Renal pelvis (tissue), 12 donors: ENCODE data around the gene IL4. TPM values are rescaled to one million over a fixed set of nuclear protein-coding genes. Genes with fewer than 3 reads are reported as not detected.
"Not testable (repeated sequence)": the region's sequence is repeated elsewhere in the genome, so short reads cannot be mapped to it uniquely, and the experiment has no call there.

Experiments
- DNase-seq: peaks from one replicate; pipeline ENCODE4 v3.0.0-alpha.2; 2013
- long read RNA-seq, 16 experiments: transcript quantifications; one replicate each; lab custom pipeline, GENCODE V29; 2026
- polyA plus RNA-seq, 3 donors: library from polyadenylated mRNA; unstranded; fragments of 120-200 nt; gene quantifications; one replicate each; pipeline ENCODE4 v1.2.1, GENCODE V29; 2013; ENCODE audit not compliant: insufficient read length in 3 of 3

Gene IL4
- polyA plus RNA-seq: under 1 TPM in 1 of 3 donors, not detected in 2; 0.37 TPM
- long read RNA-seq, donor 1: 0 reads
- long read RNA-seq, donor 2: 0 reads
- long read RNA-seq, donor 3: 0 reads
- long read RNA-seq, donor 4: 0 reads
- long read RNA-seq, donor 5: 0 reads
- long read RNA-seq, donor 6: 0 reads
- long read RNA-seq, donor 7: 0 reads
- long read RNA-seq, donor 8: 0 reads
- long read RNA-seq, donor 9: 0 reads
- long read RNA-seq, donor 10: 0 reads
- long read RNA-seq, donor 11: 0 reads
- long read RNA-seq, donor 12: 0 reads
- long read RNA-seq, donor 13: 0 reads
- long read RNA-seq, donor 14: 0 reads
- long read RNA-seq, donor 15: 0 reads
- long read RNA-seq, donor 16: 0 reads

- no peak for DNase-seq
These were observed at the start of gene IL4 for GRCh38 chr5:132673939-132674630. Gene IL4 (plus strand): TSS chr5:132673989. CDS start chr5:132674051, 62 bp downstream.

- no peak for DNase-seq
These were observed 46.3 kb upstream of the IL4 start for GRCh38 chr5:132627470-132627869.

- no peak for DNase-seq
These were observed 45.0 kb upstream of the IL4 start for GRCh38 chr5:132628814-132629213.

GRCh38 chr5:132629230-132629944, 44.4 kb upstream of the IL4 start:
- DNase-seq: no peak

GRCh38 chr5:132633587-132633986, 40.2 kb upstream of the IL4 start:
- DNase-seq: not testable (repeated sequence)

- no peak for DNase-seq
These were observed 37.9 kb upstream of the IL4 start for GRCh38 chr5:132635873-132636272.

GRCh38 chr5:132637241-132637640, 36.5 kb upstream of the IL4 start:
- DNase-seq: no peak

- no peak for DNase-seq
These were observed 34.1 kb upstream of the IL4 start for GRCh38 chr5:132639706-132640130.

GRCh38 chr5:132640613-132641012, 33.2 kb upstream of the IL4 start:
- no peak for DNase-seq

- no peak for DNase-seq
These were observed 32.5 kb upstream of the IL4 start for GRCh38 chr5:132641241-132641723.

GRCh38 chr5:132641841-132642240, 31.9 kb upstream of the IL4 start:
- no peak for DNase-seq

GRCh38 chr5:132644177-132644576, 29.6 kb upstream of the IL4 start:
- no peak for DNase-seq

- DNase-seq: no peak
These were observed 27.1 kb upstream of the IL4 start for GRCh38 chr5:132646583-132647266.

GRCh38 chr5:132647473-132647872, 26.3 kb upstream of the IL4 start:
- DNase-seq: no peak

- no peak for DNase-seq
These were observed 25.4 kb upstream of the IL4 start for GRCh38 chr5:132648355-132648754.

GRCh38 chr5:132651838-132652469, 21.8 kb upstream of the IL4 start:
- no peak for DNase-seq

- no peak for DNase-seq
These were observed 20.1 kb upstream of the IL4 start for GRCh38 chr5:132653716-132654115.

GRCh38 chr5:132655821-132656773, 17.7 kb upstream of the IL4 start:
- DNase-seq: no peak

- no peak for DNase-seq
These were observed 16.9 kb upstream of the IL4 start for GRCh38 chr5:132656774-132657355.
